Measurements from ENCODE around the gene NEUROG2.
"Not testable (repeated sequence)": the region's sequence is repeated elsewhere in the genome, so short reads cannot be mapped to it uniquely, and the experiment has no call there.

NEUROG2 gene

GRCh38 chr4:112490808-112491207, 25.2 kb downstream of the NEUROG2 start:
- not testable (repeated sequence) for DNase-seq (ENCODE audit: low read depth)

- no peak for DNase-seq (ENCODE audit: low read depth)
These were observed 30.1 kb downstream of the NEUROG2 start for GRCh38 chr4:112485930-112486329.

- no peak for DNase-seq (ENCODE audit: low read depth)
These were observed 42.0 kb downstream of the NEUROG2 start for GRCh38 chr4:112473985-112474384.

- no peak for DNase-seq (ENCODE audit: low read depth)
These were observed 43.7 kb downstream of the NEUROG2 start for GRCh38 chr4:112472318-112472717.
